Measurements from ENCODE around the gene DYRK3.
"Not testable (repeated sequence)": the region's sequence is repeated elsewhere in the genome, so short reads cannot be mapped to it uniquely, and the experiment has no call there.

The DYRK3 gene

GRCh38 chr1:206606867-206607266 lies 28.5 kb upstream of the DYRK3 start:
- Mint-ChIP-seq H3K9me3 (no peaks in the 10 kb centered on the region), H3K36me3 (ENCODE audit: low read depth) (peaks cover 88% of the 10 kb centered on the region), H3K27ac (no peak overlapping the region), H3K4me1 (ENCODE audit: low read depth) (peaks cover 18% of the 10 kb centered on the region), H3K4me3 (no peak overlapping the region), H3K27me3 (no peaks in the 10 kb centered on the region)
- intact Hi-C loops (cut with micrococcal nuclease): loop anchor here (5.0 kb wide), 1 partner anchor 305 kb away; no protein-coding TSS in a partner anchor

- Mint-ChIP-seq H3K4me3 (no peak overlapping the region), H3K4me1 (ENCODE audit: low read depth) (peaks cover 22% of the 10 kb centered on the region), H3K27ac (no peak overlapping the region), H3K27me3 (no peaks in the 10 kb centered on the region), H3K36me3 (ENCODE audit: low read depth) (peaks cover 78% of the 10 kb centered on the region), H3K9me3 (no peaks in the 10 kb centered on the region)
- intact Hi-C loops (cut with micrococcal nuclease): loop anchor here (5.0 kb wide), 1 partner anchor 304 kb away; no protein-coding TSS in a partner anchor
Observed at GRCh38 chr1:206608108-206608698, 27.1 kb upstream of the DYRK3 start.

- Mint-ChIP-seq H3K27me3 (no peaks in the 10 kb centered on the region), H3K9me3 (no peaks in the 10 kb centered on the region), H3K27ac (no peak overlapping the region), H3K4me3 (no peak overlapping the region), H3K4me1 (ENCODE audit: low read depth) (peaks cover 22% of the 10 kb centered on the region), H3K36me3 (ENCODE audit: low read depth) (peaks cover 66% of the 10 kb centered on the region)
- intact Hi-C loops (cut with micrococcal nuclease): loop anchor here (5.0 kb wide), 1 partner anchor 303 kb away; no protein-coding TSS in a partner anchor
Observed at GRCh38 chr1:206609229-206609991, 25.9 kb upstream of the DYRK3 start.

- intact Hi-C loops (cut with micrococcal nuclease): no loop called here
- Mint-ChIP-seq H3K27ac (peak within 1 kb of the TSS; percentile 95), H3K27me3 (peaks cover 1% of the 10 kb centered on the region), H3K36me3 (ENCODE audit: low read depth) (peaks cover 42% of the 10 kb centered on the region), H3K4me3 (peak within 1 kb of the TSS; percentile 91), H3K9me3 (no peaks in the 10 kb centered on the region), H3K4me1 (ENCODE audit: low read depth) (peaks cover 22% of the 10 kb centered on the region)
Observed at GRCh38 chr1:206612129-206612876, 23.0 kb upstream of the DYRK3 start, which contains the start of gene EIF2D. TSS of gene EIF2D (minus strand) at chr1:206612465. CDS start at chr1:206612342, 123 bp downstream.

GRCh38 chr1:206626396-206626795 lies 8.9 kb upstream of the DYRK3 start:
- H3K36me3 Mint-ChIP-seq (ENCODE audit: low read depth); intact Hi-C loops (cut with micrococcal nuclease); H3K4me1 Mint-ChIP-seq (ENCODE audit: low read depth); H3K27me3 Mint-ChIP-seq; H3K4me3 Mint-ChIP-seq; H3K27ac Mint-ChIP-seq; H3K9me3 Mint-ChIP-seq: not testable (repeated sequence)

- intact Hi-C loops (cut with micrococcal nuclease): no loop called here
- Mint-ChIP-seq H3K36me3 (ENCODE audit: low read depth) (no peaks in the 10 kb centered on the region), H3K4me1 (ENCODE audit: low read depth) (peaks cover 12% of the 10 kb centered on the region), H3K27ac (peak overlapping the region; percentile 6), H3K27me3 (peaks cover 10% of the 10 kb centered on the region), H3K4me3 (no peak overlapping the region), H3K9me3 (no peaks in the 10 kb centered on the region)
Observed at GRCh38 chr1:206628916-206629315, 6.4 kb upstream of the DYRK3 start.

GRCh38 chr1:206631085-206631509 lies 4.2 kb upstream of the DYRK3 start:
- peaks cover 24% of the 10 kb centered on the region for H3K27me3 Mint-ChIP-seq
- H3K36me3 Mint-ChIP-seq (ENCODE audit: low read depth): no peaks in the 10 kb centered on the region
- H3K9me3 Mint-ChIP-seq: no peaks in the 10 kb centered on the region
- H3K27ac Mint-ChIP-seq: no peak overlapping the region
- H3K4me1 Mint-ChIP-seq (ENCODE audit: low read depth): peaks cover 34% of the 10 kb centered on the region
- H3K4me3 Mint-ChIP-seq: no peak overlapping the region
- intact Hi-C loops (cut with micrococcal nuclease): loop anchor here (10.0 kb wide), 1 partner anchor 284 kb away; no protein-coding TSS in a partner anchor

- no peak overlapping the region for H3K4me3 Mint-ChIP-seq
- intact Hi-C loops (cut with micrococcal nuclease): loop anchor here (1.0 to 10.0 kb wide), 3 partner anchors 31 to 281 kb away; no protein-coding TSS in a partner anchor
- peaks cover 30% of the 10 kb centered on the region for H3K4me1 Mint-ChIP-seq (ENCODE audit: low read depth)
- H3K27me3 Mint-ChIP-seq: peaks cover 33% of the 10 kb centered on the region
- H3K27ac Mint-ChIP-seq: no peak overlapping the region
- H3K9me3 Mint-ChIP-seq: no peaks in the 10 kb centered on the region
- H3K36me3 Mint-ChIP-seq (ENCODE audit: low read depth): no peaks in the 10 kb centered on the region
Observed at GRCh38 chr1:206633708-206634121, 1.6 kb upstream of the DYRK3 start.

GRCh38 chr1:206634365-206635079 lies 814 bp upstream of the DYRK3 start:
- Mint-ChIP-seq H3K4me1 (ENCODE audit: low read depth) (peaks cover 28% of the 10 kb centered on the region), H3K36me3 (ENCODE audit: low read depth) (no peaks in the 10 kb centered on the region), H3K27ac (peak overlapping the region; percentile 49), H3K27me3 (peaks cover 33% of the 10 kb centered on the region), H3K9me3 (no peaks in the 10 kb centered on the region), H3K4me3 (peak overlapping the region; percentile 89)
- intact Hi-C loops (cut with micrococcal nuclease): loop anchor here (1.0 to 10.0 kb wide), 3 partner anchors 30 to 280 kb away; no protein-coding TSS in a partner anchor

GRCh38 chr1:206635978-206636345 lies 626 bp downstream of the DYRK3 start:
- peak overlapping the region; percentile 89 for H3K4me3 Mint-ChIP-seq
- H3K27me3 Mint-ChIP-seq: peaks cover 33% of the 10 kb centered on the region
- intact Hi-C loops (cut with micrococcal nuclease): loop anchor here (2.0 to 10.0 kb wide), 2 partner anchors 51 to 279 kb away; no protein-coding TSS in a partner anchor
- H3K36me3 Mint-ChIP-seq (ENCODE audit: low read depth): no peaks in the 10 kb centered on the region
- H3K27ac Mint-ChIP-seq: no peak overlapping the region
- peaks cover 28% of the 10 kb centered on the region for H3K4me1 Mint-ChIP-seq (ENCODE audit: low read depth)
- no peaks in the 10 kb centered on the region for H3K9me3 Mint-ChIP-seq

- no peak overlapping the region for H3K4me3 Mint-ChIP-seq
Observed at GRCh38 chr1:206636671-206637070, 1.3 kb downstream of the DYRK3 start.

GRCh38 chr1:206637605-206638004 lies 2.3 kb downstream of the DYRK3 start:
- H3K4me1 Mint-ChIP-seq (ENCODE audit: low read depth): peaks cover 28% of the 10 kb centered on the region
- intact Hi-C loops (cut with micrococcal nuclease): loop anchor here (10.0 kb wide), 1 partner anchor 277 kb away; no protein-coding TSS in a partner anchor
- peaks cover 31% of the 10 kb centered on the region for H3K27me3 Mint-ChIP-seq
- H3K9me3 Mint-ChIP-seq: no peaks in the 10 kb centered on the region
- no peaks in the 10 kb centered on the region for H3K36me3 Mint-ChIP-seq (ENCODE audit: low read depth)
- no peak overlapping the region for H3K27ac Mint-ChIP-seq
- H3K4me3 Mint-ChIP-seq: no peak overlapping the region

More at GRCh38 chr1:206636671-206637070, 1.3 kb downstream of the DYRK3 start:
- H3K4me1 Mint-ChIP-seq (ENCODE audit: low read depth): peaks cover 28% of the 10 kb centered on the region
- no peaks in the 10 kb centered on the region for H3K36me3 Mint-ChIP-seq (ENCODE audit: low read depth)
- H3K27me3 Mint-ChIP-seq: peaks cover 33% of the 10 kb centered on the region
- H3K9me3 Mint-ChIP-seq: no peaks in the 10 kb centered on the region
- intact Hi-C loops (cut with micrococcal nuclease): loop anchor here (10.0 kb wide), 1 partner anchor 278 kb away; no protein-coding TSS in a partner anchor
- no peak overlapping the region for H3K27ac Mint-ChIP-seq

- H3K27me3 Mint-ChIP-seq; H3K9me3 Mint-ChIP-seq; intact Hi-C loops (cut with micrococcal nuclease); H3K4me3 Mint-ChIP-seq; H3K36me3 Mint-ChIP-seq (ENCODE audit: low read depth); H3K27ac Mint-ChIP-seq: not testable (repeated sequence)
- H3K4me1 Mint-ChIP-seq (ENCODE audit: low read depth): peaks cover 13% of the 10 kb centered on the region
Observed at GRCh38 chr1:206642074-206642473, 6.7 kb downstream of the DYRK3 start.

Data from dendritic cell treated with granulocyte-macrophage colony-stimulating factor and Interleukin-4, amounts not matched to agents 40 ng/mL and 50 ng/mL, for 4 days (primary cell).